Chondrocyte (in vitro differentiated cells): ENCODE measurements around the gene LARP4B. TPM values are rescaled to one million over a fixed set of nuclear protein-coding genes. Genes with fewer than 3 reads are reported as not detected.
"Not testable (repeated sequence)": the region's sequence is repeated elsewhere in the genome, so short reads cannot be mapped to it uniquely, and the experiment has no call there.

Experiments
- DNase-seq: peaks from one replicate; pipeline ENCODE4 v3.0.0; 2021; ENCODE audit warnings: mixed read lengths, low spot score
- H3K27ac Mint-ChIP-seq: one replicate; pipeline ENCODE4 v1.8.0; 2021; ENCODE audit warnings: mild to moderate bottlenecking, moderate library complexity, mixed read lengths; ENCODE audit not compliant: unreplicated experiment
- H3K27me3 Mint-ChIP-seq: 2 replicates; pipeline ENCODE4 v1.8.0; 2021; ENCODE audit warnings: low read depth, mixed read lengths
- H3K36me3 Mint-ChIP-seq: 2 replicates; pipeline ENCODE4 v1.8.0; 2021; ENCODE audit warnings: low read depth, mixed read lengths
- H3K4me1 Mint-ChIP-seq: 2 replicates; pipeline ENCODE4 v1.8.0; 2021; ENCODE audit warnings: low read depth, mild to moderate bottlenecking, mixed read lengths
- H3K4me3 Mint-ChIP-seq: one replicate; pipeline ENCODE4 v1.8.0; 2021; ENCODE audit warnings: mild to moderate bottlenecking, moderate library complexity, mixed read lengths; ENCODE audit not compliant: unreplicated experiment
- H3K9me3 Mint-ChIP-seq: 2 replicates; pipeline ENCODE4 v1.8.0; 2021; ENCODE audit warnings: low read depth, mixed read lengths
- total RNA-seq: library from RNA; stranded (reverse); gene quantifications from 3 replicates; pipeline ENCODE4 v1.2.1, GENCODE V29; 2021
- TF ChIP-seq, protein P1 (sequence below): fragments of 200-600 bp; sonication (generic); IDR thresholded peaks from 2 replicates; pipeline ENCODE4 v1.5.0; 2021; ENCODE audit warnings: antibody characterized with exemption, mild to moderate bottlenecking, moderate library complexity

LARP4B gene
- total RNA-seq, 1 donor from 2014 or later, result 67.1 TPM

GRCh38 chr10:943334-944033 is 12.0 kb upstream of the LARP4B start:
- TF ChIP-seq, protein P1, sequence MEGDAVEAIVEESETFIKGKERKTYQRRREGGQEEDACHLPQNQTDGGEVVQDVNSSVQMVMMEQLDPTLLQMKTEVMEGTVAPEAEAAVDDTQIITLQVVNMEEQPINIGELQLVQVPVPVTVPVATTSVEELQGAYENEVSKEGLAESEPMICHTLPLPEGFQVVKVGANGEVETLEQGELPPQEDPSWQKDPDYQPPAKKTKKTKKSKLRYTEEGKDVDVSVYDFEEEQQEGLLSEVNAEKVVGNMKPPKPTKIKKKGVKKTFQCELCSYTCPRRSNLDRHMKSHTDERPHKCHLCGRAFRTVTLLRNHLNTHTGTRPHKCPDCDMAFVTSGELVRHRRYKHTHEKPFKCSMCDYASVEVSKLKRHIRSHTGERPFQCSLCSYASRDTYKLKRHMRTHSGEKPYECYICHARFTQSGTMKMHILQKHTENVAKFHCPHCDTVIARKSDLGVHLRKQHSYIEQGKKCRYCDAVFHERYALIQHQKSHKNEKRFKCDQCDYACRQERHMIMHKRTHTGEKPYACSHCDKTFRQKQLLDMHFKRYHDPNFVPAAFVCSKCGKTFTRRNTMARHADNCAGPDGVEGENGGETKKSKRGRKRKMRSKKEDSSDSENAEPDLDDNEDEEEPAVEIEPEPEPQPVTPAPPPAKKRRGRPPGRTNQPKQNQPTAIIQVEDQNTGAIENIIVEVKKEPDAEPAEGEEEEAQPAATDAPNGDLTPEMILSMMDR, result no peak
- Mint-ChIP-seq H3K27ac (peak overlapping the region; percentile 17), H3K4me3 (no peak overlapping the region), H3K9me3 (no peaks in the 10 kb centered on the region), H3K27me3 (no peaks in the 10 kb centered on the region), H3K36me3 (no peaks in the 10 kb centered on the region), H3K4me1 (peaks cover 13% of the 10 kb centered on the region)
- no peak for DNase-seq

DNA sequence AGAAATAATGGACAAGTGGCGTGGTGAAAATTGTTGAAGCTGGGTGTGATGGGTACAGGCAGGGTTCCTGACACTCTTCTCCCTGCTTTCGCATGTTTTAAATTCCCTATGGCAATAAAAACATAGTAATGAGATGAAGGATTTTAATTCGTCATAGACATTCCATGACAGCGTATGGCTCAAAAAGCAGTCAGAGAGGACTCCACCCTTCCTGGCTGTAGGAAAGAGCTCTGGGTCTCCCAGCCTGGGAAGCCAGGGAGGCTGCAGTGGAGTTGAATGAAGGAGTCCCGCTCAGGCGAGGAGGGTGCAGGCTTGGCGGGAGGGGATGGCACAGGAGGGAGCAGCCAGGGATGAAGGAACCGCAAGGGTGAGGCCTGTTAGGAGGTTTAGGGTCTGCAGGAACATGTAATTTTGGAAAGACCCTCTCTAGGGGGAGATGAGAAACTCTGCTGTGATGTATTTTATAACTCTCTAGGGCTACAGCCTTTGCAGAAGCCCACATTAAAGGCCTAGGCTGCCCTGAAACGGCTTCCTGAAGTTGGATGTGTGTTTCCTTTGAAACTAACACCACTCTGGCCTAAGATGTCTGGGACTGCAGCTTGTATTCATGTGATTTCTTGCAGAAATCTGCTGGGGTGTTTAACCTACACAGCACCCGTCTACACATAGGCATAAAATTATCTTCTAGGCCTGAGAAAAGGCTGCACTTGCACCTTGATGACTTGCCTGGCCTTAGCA is 7.6 kb upstream of the LARP4B start:
- peak overlapping the region; percentile 70 for H3K27ac Mint-ChIP-seq
- H3K36me3 Mint-ChIP-seq, result no peaks in the 10 kb centered on the region
- TF ChIP-seq, protein P1, result no peak
- no peaks in the 10 kb centered on the region for H3K9me3 Mint-ChIP-seq
- no peak for DNase-seq
- H3K27me3 Mint-ChIP-seq, result no peaks in the 10 kb centered on the region
- H3K4me1 Mint-ChIP-seq, result peaks cover 7% of the 10 kb centered on the region
- H3K4me3 Mint-ChIP-seq, result no peak overlapping the region

DNA sequence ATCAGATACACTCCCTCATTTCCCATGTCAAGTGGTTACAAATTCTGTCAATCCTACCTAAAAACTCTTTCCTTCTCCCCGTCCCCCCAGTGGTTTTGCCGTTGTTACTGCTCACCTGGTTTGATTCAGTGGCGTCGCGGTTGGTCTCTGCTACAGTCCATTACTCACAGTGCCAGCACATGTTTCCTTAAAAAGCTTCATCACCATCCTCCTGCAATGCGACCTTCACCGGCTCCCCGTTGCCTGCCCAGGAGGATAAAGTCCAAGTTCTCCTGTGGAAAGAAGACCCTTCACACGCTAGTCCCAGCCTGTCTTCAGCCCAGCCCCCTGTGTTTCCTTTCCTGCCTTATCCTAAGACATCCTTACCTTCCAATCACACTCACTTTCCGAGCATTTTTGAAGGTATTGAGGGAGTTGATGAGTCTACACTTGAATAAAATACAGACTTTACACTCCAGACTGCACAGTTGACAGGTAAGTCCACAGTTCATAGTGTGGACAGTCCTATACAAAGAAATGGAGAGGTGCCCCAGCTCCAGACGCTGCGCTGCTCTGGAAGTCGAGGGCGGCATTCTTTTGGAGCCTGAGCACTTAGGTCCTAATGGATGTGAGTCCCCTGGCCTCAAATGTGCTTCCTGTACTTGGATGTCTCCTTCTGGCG is 3.4 kb upstream of the LARP4B start:
- no peaks in the 10 kb centered on the region for H3K36me3 Mint-ChIP-seq
- H3K27ac Mint-ChIP-seq, result no peak overlapping the region
- no peaks in the 10 kb centered on the region for H3K27me3 Mint-ChIP-seq
- DNase-seq, result no peak
- TF ChIP-seq, protein P1, result no peak
- H3K4me3 Mint-ChIP-seq, result no peak overlapping the region
- no peaks in the 10 kb centered on the region for H3K9me3 Mint-ChIP-seq
- H3K4me1 Mint-ChIP-seq, result peaks cover 19% of the 10 kb centered on the region

DNA sequence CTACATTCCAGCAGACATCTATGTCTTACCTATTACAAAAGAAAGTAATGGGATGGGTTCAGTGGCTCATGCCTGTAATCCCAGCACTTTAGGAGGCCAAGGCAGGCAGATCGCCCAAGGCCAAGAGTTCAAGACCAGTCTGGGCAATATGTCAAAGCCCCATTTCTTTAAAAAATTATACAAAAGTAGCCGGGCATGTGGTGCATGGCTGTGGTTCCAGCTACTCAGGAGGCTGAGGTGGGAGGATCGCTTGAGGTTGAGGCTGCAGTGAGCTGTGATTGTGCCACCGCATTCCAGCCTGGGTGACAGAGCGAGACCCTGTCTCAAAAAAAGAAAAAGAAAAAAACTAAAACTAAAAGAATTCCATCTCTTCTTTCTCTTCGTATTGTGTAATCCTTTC is 2.7 kb upstream of the LARP4B start:
- not testable (repeated sequence) for H3K4me3 Mint-ChIP-seq, H3K27ac Mint-ChIP-seq, H3K9me3 Mint-ChIP-seq, DNase-seq, H3K27me3 Mint-ChIP-seq, H3K36me3 Mint-ChIP-seq
- H3K4me1 Mint-ChIP-seq, result peaks cover 26% of the 10 kb centered on the region

- H3K4me1 Mint-ChIP-seq, result peaks cover 31% of the 10 kb centered on the region
- H3K4me3 Mint-ChIP-seq, result peak overlapping the region; percentile 57
- peak overlapping the region; percentile 63 for H3K27ac Mint-ChIP-seq
- H3K36me3 Mint-ChIP-seq, result no peaks in the 10 kb centered on the region
- DNase-seq, result no peak
- TF ChIP-seq, protein P1, result no peak
- H3K27me3 Mint-ChIP-seq, result no peaks in the 10 kb centered on the region
- no peaks in the 10 kb centered on the region for H3K9me3 Mint-ChIP-seq
Measured at GRCh38 chr10:932589-932988, 1.1 kb upstream of the LARP4B start.
